CD4-positive, alpha-beta T cell treated with Interleukin-15 for 4 hours (primary cell): ENCODE results near the gene OSBPL5.

ENCODE experiments used
- DNase-seq: peaks from one replicate; pipeline ENCODE4 v3.0.0-alpha.2; 2020; ENCODE audit warnings: low spot score

The OSBPL5 gene

GRCh38 chr11:3134218-3134621, 30.9 kb downstream of the OSBPL5 start:
- no peak for DNase-seq

DNA sequence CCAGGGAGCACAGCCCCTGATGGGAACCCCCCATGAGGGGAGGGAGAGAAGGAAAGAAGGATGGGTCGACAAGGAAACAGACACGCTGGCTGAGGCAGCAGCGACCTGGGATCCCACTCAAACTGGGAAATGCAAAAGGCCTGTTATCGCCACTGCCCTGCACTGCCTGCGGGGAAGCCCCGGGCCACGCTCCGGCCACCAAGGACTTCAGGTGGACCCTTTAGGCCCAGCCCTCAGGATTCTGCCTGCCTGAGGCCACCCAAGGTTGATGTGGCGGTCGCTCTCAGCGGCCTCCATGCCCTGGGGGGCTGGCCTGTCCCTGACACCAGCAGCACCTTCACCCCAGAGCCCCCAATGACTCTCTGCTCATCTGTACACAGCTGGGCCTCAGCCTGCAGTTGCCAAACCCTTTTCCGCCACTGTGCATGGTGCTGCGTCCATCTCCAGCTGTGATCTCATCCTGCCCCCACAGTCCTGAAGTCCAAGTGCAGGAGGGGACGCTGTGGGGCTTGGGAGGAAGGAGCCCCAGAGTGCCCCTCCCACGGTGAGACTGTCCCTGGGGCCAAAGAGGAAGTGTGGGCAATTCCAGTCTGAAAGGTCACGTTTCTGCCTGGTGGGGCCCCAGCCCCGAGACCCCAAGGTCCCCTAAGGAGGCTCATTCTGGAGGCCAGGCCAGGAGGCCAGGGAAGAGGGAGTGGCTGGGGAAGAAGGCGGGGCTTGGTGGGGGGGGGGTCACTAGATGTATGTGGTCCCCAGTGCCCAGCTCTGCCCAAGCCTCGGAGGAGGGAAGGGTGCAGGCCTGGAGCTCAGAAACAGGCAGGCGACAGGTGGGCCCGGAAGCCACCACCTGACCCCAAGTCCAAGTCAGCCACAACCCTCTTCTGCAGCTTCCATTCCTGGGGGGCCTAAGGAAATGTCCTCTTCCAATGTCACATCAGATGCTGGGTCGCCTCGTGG, 31.6 kb downstream of the OSBPL5 start:
- DNase-seq, result no peak

DNA sequence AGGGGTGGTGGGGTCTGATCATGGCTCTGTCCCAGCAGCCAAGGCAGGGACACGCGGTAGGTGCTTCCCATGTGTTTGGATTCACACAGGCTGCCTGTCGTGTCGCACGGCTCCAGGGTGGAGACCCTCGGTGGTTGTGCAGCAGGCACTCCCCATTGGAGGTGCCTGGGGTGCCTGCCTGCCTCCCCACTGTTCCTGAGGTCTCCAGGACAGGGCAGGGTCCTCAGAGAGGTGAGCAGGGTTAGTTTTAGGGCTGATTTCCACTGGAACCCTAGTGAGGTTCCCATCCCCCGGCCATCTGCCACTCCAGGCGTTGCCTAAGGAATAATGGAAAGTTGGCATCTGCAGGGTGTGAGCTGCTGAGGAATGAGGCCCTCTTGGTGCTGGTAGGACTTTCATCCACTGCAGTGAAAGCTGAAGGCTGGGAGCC, 32.3 kb downstream of the OSBPL5 start:
- no peak for DNase-seq

DNA sequence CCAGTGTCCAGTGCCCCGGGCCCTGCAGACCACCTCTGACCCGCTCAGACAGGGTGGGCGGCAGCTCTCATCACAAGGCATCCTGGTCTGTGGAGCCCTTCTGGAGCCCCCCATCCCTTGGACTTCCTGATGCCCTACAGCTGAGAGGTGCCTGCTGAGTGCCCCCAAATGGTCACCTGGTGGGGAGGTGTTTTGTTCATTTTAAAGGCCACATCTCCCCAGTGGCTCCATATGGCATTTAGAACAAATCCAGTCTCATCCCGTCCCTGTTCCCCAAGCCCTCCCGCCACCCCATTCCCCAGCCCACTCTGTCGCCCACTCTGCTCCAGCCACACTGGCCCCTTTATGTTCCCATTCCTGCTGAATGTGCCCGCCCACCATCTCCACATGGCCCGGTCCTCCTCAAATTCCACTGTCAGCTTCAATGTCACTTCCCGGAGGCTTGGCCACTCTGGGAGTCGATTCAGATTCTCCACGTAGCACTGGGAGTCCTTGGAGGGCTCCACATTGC, 32.8 kb downstream of the OSBPL5 start:
- no peak for DNase-seq

GRCh38 chr11:3131330-3131941, 33.7 kb downstream of the OSBPL5 start:
- no peak for DNase-seq

GRCh38 chr11:3130269-3131071, 34.6 kb downstream of the OSBPL5 start:
- no peak for DNase-seq

DNA sequence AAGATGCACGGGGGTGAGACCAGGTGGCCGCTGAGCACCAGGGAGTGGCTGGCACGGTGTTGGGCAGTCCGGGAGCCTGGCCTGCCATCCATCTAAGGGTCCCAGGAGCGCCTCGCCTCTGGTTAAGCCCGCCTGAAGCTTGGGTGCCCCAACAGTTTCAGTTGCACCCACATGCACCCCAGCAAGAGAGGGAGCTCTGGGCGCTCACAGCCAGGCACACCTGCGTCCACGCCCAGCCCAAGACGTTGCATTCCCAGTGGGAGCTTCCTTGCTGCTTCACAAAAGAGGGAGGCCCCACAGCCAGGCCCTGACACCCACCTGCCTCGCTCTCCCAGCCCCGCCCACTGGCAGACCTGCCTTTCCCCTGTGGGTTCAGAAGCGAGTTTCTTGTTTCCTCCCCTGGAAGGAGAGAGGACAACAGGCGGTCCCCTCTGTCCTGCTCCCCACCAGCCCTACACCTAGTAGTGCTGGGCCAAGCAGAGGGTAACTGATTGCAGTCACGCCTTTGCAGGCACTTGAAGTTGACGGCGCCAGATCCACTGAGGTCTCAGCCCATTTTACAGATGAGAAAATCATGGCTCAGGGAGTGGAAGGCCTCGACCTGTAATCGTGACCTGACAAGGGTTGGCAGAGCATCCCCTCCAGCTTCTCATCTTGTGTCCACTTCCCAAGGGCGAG, 35.4 kb downstream of the OSBPL5 start:
- DNase-seq, result no peak

- DNase-seq, result no peak
Observed at GRCh38 chr11:3129181-3129590, 35.9 kb downstream of the OSBPL5 start.

GRCh38 chr11:3128356-3129180, 36.5 kb downstream of the OSBPL5 start:
- no peak for DNase-seq

- DNase-seq, result no peak
Observed at GRCh38 chr11:3127706-3128355, 37.3 kb downstream of the OSBPL5 start.

GRCh38 chr11:3126901-3127691, 38.0 kb downstream of the OSBPL5 start:
- DNase-seq, result no peak

DNA sequence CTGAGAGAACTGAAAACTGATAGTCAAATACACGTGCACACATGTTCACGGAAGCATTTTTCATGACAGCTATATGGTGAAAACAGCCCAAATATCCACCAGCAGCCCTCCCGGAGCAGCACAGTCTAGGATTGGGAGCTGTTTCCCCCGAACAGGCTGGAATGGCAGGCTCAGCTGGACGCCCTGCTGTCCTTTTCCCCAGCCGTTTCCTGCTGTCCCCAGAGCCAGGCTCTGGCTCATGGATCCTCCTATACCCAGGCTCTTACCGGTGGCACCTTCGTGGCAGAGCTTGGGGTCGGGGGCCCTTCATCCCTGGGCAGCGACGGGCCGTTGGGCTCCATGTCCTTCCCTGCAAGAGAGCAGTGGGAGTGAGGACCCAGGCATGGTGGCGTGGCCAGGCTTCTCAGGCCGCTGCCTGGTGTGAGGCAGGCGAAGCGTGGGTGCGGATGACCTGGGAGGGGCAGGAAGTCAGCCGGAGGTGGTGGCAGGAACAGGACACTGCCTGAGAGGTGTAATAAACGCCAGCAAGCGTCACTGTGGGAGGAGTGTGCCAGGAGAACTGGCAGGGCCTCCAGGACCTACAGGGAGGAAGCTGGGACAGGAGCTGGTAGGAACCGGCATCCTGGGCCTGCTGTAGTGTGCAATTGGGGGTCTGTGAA, 38.8 kb downstream of the OSBPL5 start:
- no peak for DNase-seq

DNA sequence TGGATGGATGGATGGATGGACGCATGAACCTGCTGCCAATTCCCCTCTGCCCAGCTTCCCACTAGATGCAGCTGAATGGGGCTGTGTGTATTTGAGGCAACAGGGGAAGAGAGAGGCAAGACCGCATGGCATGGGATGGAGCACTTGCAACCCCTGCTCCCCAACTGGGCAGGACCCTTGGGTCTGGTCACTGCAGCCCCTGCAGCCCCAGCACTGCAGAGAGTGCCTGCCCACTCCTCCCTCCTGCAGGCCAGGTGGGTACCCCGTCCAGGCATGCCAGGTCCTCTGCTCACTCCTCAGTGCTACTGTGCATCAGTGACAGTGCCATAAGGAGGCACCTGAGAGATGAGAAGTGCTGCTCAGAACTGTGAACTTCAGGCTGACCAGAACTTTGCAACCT, 40.3 kb downstream of the OSBPL5 start:
- no peak for DNase-seq

DNA sequence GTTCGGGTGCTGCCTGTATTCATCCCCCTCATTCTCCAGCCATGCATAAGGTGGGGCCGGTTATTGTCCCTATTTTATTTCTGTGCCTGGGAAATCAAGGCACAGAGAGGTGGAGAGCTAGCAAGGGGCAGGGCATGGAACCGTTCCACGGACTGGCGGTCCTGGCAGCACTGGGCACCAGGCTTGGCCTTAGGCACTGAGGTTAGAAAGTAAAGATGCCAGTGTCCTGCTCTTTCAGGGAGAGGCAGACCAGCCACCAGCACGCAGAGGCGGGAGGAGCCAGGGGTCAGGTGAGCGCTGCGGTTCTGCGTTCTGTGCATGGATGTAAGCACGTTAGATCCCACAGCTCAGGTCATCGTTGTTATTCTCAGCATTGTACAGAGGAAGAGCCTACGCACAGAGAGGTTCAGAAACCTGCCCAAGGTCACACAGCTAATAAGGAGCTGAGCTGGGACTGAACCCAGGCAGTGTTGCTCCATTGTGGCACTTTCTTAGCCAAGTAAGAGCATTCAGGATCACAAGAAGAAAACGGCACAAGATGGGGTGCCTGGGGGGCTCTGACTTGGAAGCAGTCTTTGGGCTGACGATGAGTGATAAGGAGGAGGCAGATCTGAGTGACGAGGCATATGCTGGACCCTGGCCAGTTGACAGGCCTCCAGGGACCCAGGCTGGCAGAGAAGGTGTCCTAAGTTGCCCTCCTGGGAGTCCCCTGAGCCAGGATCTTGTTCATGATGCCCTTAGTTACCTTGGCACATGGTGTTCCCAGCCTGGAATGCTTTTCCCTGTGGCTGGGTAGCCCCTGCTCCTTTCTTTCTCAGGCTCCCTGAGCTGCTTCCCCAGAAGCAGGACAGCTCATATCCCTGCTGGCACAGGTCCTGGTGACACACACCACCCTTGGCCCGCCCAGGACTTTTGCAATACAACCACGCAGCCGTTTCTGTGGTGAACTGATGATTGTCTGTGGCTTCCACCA, 41.1 kb downstream of the OSBPL5 start:
- DNase-seq, result no peak

DNA sequence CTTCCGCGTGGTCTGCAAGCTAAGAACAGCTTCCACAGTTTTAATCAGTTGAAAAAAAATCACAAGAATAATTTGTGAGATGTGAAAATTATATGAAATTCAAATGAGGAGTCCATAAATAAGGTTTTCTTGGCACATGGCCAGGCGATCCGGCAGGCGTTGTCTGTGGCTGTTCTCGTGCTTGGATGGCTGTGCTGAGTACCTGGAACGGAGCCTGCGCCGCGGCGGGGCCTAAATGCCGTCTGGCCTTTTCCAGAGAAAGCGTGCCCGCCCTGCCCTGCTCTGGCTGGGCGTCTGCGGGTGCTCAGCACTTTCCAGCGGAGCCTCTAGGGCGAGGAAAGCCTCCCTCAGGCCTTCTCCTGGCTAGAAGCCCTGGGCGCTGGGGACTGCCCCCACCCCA, 41.8 kb downstream of the OSBPL5 start:
- no peak for DNase-seq

- no peak for DNase-seq
Observed at GRCh38 chr11:3122775-3123201, 42.3 kb downstream of the OSBPL5 start.

- no peak for DNase-seq
Observed at GRCh38 chr11:3121931-3122774, 43.0 kb downstream of the OSBPL5 start.
